B cell (primary cell): ENCODE results near the gene TMEM94.

ENCODE experiments used
- EZH2 ChIP-seq: IDR thresholded peaks from 2 replicates; pipeline ENCODE4 v1.6.1; 2012; ENCODE audit warnings: borderline replicate concordance, low read depth, mild to moderate bottlenecking, moderate library complexity, low read length; ENCODE audit not compliant: insufficient read depth, poor library complexity, severe bottlenecking
- TF ChIP-seq, protein P1 (sequence below): fragments of 200-600 bp; IDR thresholded peaks from one replicate; pipeline ENCODE4 v1.8.0; 2022; ENCODE audit warnings: antibody characterized with exemption, mild to moderate bottlenecking

DNA sequence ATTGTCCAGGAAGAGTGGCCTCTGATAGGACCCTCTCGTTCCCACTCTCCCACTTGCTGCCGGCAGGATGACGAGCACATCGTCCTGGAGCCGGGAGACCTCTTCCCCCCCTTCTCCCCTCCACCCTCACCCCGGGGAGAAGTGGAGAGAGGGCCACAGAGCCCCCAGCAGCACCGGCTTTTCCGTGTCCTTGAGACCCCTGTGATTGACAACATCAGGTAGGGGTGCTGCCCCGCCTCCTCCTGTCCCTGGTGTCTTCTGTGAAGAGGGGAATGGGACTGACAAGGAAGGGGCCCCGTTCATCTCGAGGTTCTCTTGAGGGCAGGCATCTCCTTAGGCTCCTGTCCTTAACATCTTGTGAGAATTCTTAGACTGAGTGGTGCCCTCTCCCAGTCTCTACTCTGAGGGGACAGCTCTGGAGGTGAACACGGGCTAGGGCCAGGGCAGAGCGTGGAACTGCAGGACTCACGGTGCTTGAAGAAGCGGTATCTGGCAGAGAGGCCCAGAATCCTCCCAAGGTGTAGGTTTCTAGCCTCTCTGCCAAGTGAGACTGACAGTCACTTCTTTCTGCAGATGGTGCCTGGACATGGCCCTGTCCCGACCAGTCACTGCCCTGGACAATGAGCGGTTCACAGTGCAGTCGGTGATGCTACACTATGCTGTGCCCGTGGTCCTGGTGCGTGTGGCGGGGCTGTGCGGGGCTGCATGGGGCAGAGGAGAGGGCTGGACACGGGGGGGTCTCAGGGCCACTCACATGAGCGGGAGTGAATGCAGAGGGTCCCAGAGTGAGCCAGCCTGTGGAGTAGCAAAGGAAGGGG lies 32.5 kb downstream of the TMEM94 start:
- TF ChIP-seq, protein P1, sequence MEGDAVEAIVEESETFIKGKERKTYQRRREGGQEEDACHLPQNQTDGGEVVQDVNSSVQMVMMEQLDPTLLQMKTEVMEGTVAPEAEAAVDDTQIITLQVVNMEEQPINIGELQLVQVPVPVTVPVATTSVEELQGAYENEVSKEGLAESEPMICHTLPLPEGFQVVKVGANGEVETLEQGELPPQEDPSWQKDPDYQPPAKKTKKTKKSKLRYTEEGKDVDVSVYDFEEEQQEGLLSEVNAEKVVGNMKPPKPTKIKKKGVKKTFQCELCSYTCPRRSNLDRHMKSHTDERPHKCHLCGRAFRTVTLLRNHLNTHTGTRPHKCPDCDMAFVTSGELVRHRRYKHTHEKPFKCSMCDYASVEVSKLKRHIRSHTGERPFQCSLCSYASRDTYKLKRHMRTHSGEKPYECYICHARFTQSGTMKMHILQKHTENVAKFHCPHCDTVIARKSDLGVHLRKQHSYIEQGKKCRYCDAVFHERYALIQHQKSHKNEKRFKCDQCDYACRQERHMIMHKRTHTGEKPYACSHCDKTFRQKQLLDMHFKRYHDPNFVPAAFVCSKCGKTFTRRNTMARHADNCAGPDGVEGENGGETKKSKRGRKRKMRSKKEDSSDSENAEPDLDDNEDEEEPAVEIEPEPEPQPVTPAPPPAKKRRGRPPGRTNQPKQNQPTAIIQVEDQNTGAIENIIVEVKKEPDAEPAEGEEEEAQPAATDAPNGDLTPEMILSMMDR: no peak
- no peak for TF ChIP-seq EZH2
